Measurements from ENCODE around the gene ATP6V1F.
A peak's percentile ranks its signal among the peaks of the same experiment; 100 is the strongest.

The ATP6V1F gene

DNA sequence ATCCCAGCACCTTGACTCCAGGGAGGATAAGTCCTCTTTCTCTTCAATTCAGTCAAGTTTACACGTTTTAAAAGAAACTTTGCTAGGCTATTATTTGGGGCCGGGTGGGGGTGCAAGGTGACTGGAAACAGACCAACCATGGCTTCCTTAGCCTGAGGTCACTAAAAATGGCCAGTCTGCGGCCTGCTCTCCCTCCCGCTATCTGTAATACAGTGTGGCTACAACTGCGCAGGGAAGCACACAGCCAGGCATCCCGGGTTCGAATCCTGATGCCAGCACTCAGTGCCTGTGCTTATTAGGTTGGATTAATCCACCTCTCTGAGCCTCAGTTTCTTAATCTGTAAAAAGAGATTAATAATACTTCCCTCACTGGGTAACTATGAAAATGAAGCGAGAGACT, 19.5 kb downstream of the ATP6V1F start:
- Histone ChIP-seq H3K4ac (ENCODE audit: low read depth, low read length) (no peak overlapping the region), H2AFZ (ENCODE audit: insufficient read depth, low read length, poor library complexity) (no peak overlapping the region), H4K12ac (ENCODE audit: low read depth, low read length) (no peak overlapping the region), H3K36me3 (ENCODE audit: control insufficient read depth in 1 of 2, insufficient read depth in 2 of 2, low read length in 2 of 2) (no peaks in the 10 kb centered on the region), H3K9me3 (ENCODE audit: insufficient read depth, low read depth, low read length) (peaks cover 2% of the 10 kb centered on the region), H3K23ac (ENCODE audit: low read length) (no peak overlapping the region), H4K8ac (ENCODE audit: low read depth, low read length) (no peak overlapping the region), H3K79me1 (ENCODE audit: low read length) (no peaks in the 10 kb centered on the region), H2AK5ac (ENCODE audit: low read length) (no peak overlapping the region), H3K79me2 (ENCODE audit: control insufficient read depth, insufficient read depth, low read length, poor library complexity) (no peaks in the 10 kb centered on the region), H3K4me2 (ENCODE audit: low read length) (no peak overlapping the region), H3K4me1 (ENCODE audit: control insufficient read depth in 1 of 2, insufficient read depth in 2 of 2, low read length in 2 of 2) (no peaks in the 10 kb centered on the region), H3K9ac (ENCODE audit: low read length) (no peak overlapping the region), H4K91ac (ENCODE audit: low read depth, low read length) (no peak overlapping the region), H3K18ac (ENCODE audit: low read length) (no peak overlapping the region), H3K14ac (ENCODE audit: low read length) (no peak overlapping the region), H3K4me3 (ENCODE audit: low read depth, low read length) (no peak overlapping the region), H2BK5ac (ENCODE audit: low read depth, low read length, poor library complexity) (no peak overlapping the region), H3K27me3 (ENCODE audit: insufficient read depth, low read length) (no peaks in the 10 kb centered on the region), H3K27ac (ENCODE audit: low read depth, low read length) (no peak overlapping the region), H2BK120ac (ENCODE audit: insufficient read depth, low read length, poor library complexity) (no peak overlapping the region), H2BK12ac (ENCODE audit: low read length) (no peak overlapping the region)
- WGBS (ENCODE audit: extremely low coverage, insufficient coverage, insufficient read length): no CpG with 5 or more reads among the region's 8 CpGs
- no peak for DNase-seq

- no peak overlapping the region for H2BK5ac ChIP-seq (ENCODE audit: low read depth, low read length, poor library complexity)
- no peak overlapping the region for H4K12ac ChIP-seq (ENCODE audit: low read depth, low read length)
- no peak overlapping the region for H3K9ac ChIP-seq (ENCODE audit: low read length)
- H4K91ac ChIP-seq (ENCODE audit: low read depth, low read length): no peak overlapping the region
- no peak overlapping the region for H4K8ac ChIP-seq (ENCODE audit: low read depth, low read length)
- H3K79me1 ChIP-seq (ENCODE audit: low read length): no peaks in the 10 kb centered on the region
- no peak overlapping the region for H3K14ac ChIP-seq (ENCODE audit: low read length)
- 100% methylated on average over 1 of the region's 19 CpGs for WGBS (ENCODE audit: extremely low coverage, insufficient coverage, insufficient read length)
- H3K79me2 ChIP-seq (ENCODE audit: control insufficient read depth, insufficient read depth, low read length, poor library complexity): no peaks in the 10 kb centered on the region
- peak; percentile 81 to 91 for DNase-seq
- no peak overlapping the region for H2BK120ac ChIP-seq (ENCODE audit: insufficient read depth, low read length, poor library complexity)
- peaks cover 12% of the 10 kb centered on the region for H3K9me3 ChIP-seq (ENCODE audit: insufficient read depth, low read depth, low read length)
- H3K4ac ChIP-seq (ENCODE audit: low read depth, low read length): no peak overlapping the region
- no peak overlapping the region for H2AK5ac ChIP-seq (ENCODE audit: low read length)
- no peak overlapping the region for H3K27ac ChIP-seq (ENCODE audit: low read depth, low read length)
- no peaks in the 10 kb centered on the region for H3K27me3 ChIP-seq (ENCODE audit: insufficient read depth, low read length)
- no peak overlapping the region for H2BK12ac ChIP-seq (ENCODE audit: low read length)
- no peak overlapping the region for H3K18ac ChIP-seq (ENCODE audit: low read length)
- no peak overlapping the region for H3K4me2 ChIP-seq (ENCODE audit: low read length)
- no peaks in the 10 kb centered on the region for H3K36me3 ChIP-seq (ENCODE audit: control insufficient read depth in 1 of 2, insufficient read depth in 2 of 2, low read length in 2 of 2)
- H2AFZ ChIP-seq (ENCODE audit: insufficient read depth, low read length, poor library complexity): no peak overlapping the region
- peaks cover 5 to 6% of the 10 kb centered on the region in 2 experiments for H3K4me1 ChIP-seq (ENCODE audit: control insufficient read depth in 1 of 2, insufficient read depth in 2 of 2, low read length in 2 of 2)
- no peak overlapping the region for H3K23ac ChIP-seq (ENCODE audit: low read length)
- no peak overlapping the region for H3K4me3 ChIP-seq (ENCODE audit: low read depth, low read length)
These were observed 21.2 kb downstream of the ATP6V1F start for GRCh38 chr7:128883622-128884448.

- Histone ChIP-seq H3K4ac (ENCODE audit: low read depth, low read length) (no peak overlapping the region), H4K91ac (ENCODE audit: low read depth, low read length) (no peak overlapping the region), H3K23ac (ENCODE audit: low read length) (no peak overlapping the region), H3K4me1 (ENCODE audit: control insufficient read depth in 1 of 2, insufficient read depth in 2 of 2, low read length in 2 of 2) (peaks cover 6 to 9% of the 10 kb centered on the region in 2 experiments), H3K9ac (ENCODE audit: low read length) (no peak overlapping the region), H3K27me3 (ENCODE audit: insufficient read depth, low read length) (no peaks in the 10 kb centered on the region), H3K4me3 (ENCODE audit: low read depth, low read length) (no peak overlapping the region), H3K79me1 (ENCODE audit: low read length) (no peaks in the 10 kb centered on the region), H3K79me2 (ENCODE audit: control insufficient read depth, insufficient read depth, low read length, poor library complexity) (no peaks in the 10 kb centered on the region), H2BK12ac (ENCODE audit: low read length) (no peak overlapping the region), H3K14ac (ENCODE audit: low read length) (no peak overlapping the region), H2BK5ac (ENCODE audit: low read depth, low read length, poor library complexity) (no peak overlapping the region), H4K12ac (ENCODE audit: low read depth, low read length) (no peak overlapping the region), H3K18ac (ENCODE audit: low read length) (no peak overlapping the region), H3K9me3 (ENCODE audit: insufficient read depth, low read depth, low read length) (peaks cover 12% of the 10 kb centered on the region), H4K8ac (ENCODE audit: low read depth, low read length) (no peak overlapping the region), H2AK5ac (ENCODE audit: low read length) (no peak overlapping the region), H3K36me3 (ENCODE audit: control insufficient read depth in 1 of 2, insufficient read depth in 2 of 2, low read length in 2 of 2) (no peaks in the 10 kb centered on the region), H2AFZ (ENCODE audit: insufficient read depth, low read length, poor library complexity) (no peak overlapping the region), H3K27ac (ENCODE audit: low read depth, low read length) (no peak overlapping the region), H2BK120ac (ENCODE audit: insufficient read depth, low read length, poor library complexity) (no peak overlapping the region), H3K4me2 (ENCODE audit: low read length) (no peak overlapping the region)
- no CpG with 5 or more reads among the region's 26 CpGs for WGBS (ENCODE audit: extremely low coverage, insufficient coverage, insufficient read length)
- DNase-seq: no peak
These were observed 22.1 kb downstream of the ATP6V1F start for GRCh38 chr7:128884561-128885369.

- no peak overlapping the region for H2BK12ac ChIP-seq (ENCODE audit: low read length)
- no peak overlapping the region for H3K18ac ChIP-seq (ENCODE audit: low read length)
- peaks cover 14% of the 10 kb centered on the region for H3K9me3 ChIP-seq (ENCODE audit: insufficient read depth, low read depth, low read length)
- no peak overlapping the region for H3K4me3 ChIP-seq (ENCODE audit: low read depth, low read length)
- no peak overlapping the region for H4K8ac ChIP-seq (ENCODE audit: low read depth, low read length)
- no peaks in the 10 kb centered on the region for H3K79me1 ChIP-seq (ENCODE audit: low read length)
- no peak overlapping the region for H3K4me2 ChIP-seq (ENCODE audit: low read length)
- H3K9ac ChIP-seq (ENCODE audit: low read length): no peak overlapping the region
- H3K27me3 ChIP-seq (ENCODE audit: insufficient read depth, low read length): peaks cover 2% of the 10 kb centered on the region
- no peak overlapping the region for H3K27ac ChIP-seq (ENCODE audit: low read depth, low read length)
- H2BK5ac ChIP-seq (ENCODE audit: low read depth, low read length, poor library complexity): no peak overlapping the region
- no CpG with 5 or more reads among the region's 10 CpGs for WGBS (ENCODE audit: extremely low coverage, insufficient coverage, insufficient read length)
- H3K14ac ChIP-seq (ENCODE audit: low read length): no peak overlapping the region
- peaks cover 6 to 9% of the 10 kb centered on the region in 2 experiments for H3K4me1 ChIP-seq (ENCODE audit: control insufficient read depth in 1 of 2, insufficient read depth in 2 of 2, low read length in 2 of 2)
- H3K36me3 ChIP-seq (ENCODE audit: control insufficient read depth in 1 of 2, insufficient read depth in 2 of 2, low read length in 2 of 2): no peaks in the 10 kb centered on the region
- no peak overlapping the region for H2BK120ac ChIP-seq (ENCODE audit: insufficient read depth, low read length, poor library complexity)
- no peak overlapping the region for H2AFZ ChIP-seq (ENCODE audit: insufficient read depth, low read length, poor library complexity)
- no peak overlapping the region for H3K23ac ChIP-seq (ENCODE audit: low read length)
- no peak overlapping the region for H4K12ac ChIP-seq (ENCODE audit: low read depth, low read length)
- DNase-seq: no peak
- no peak overlapping the region for H3K4ac ChIP-seq (ENCODE audit: low read depth, low read length)
- no peak overlapping the region for H4K91ac ChIP-seq (ENCODE audit: low read depth, low read length)
- H2AK5ac ChIP-seq (ENCODE audit: low read length): no peak overlapping the region
- no peaks in the 10 kb centered on the region for H3K79me2 ChIP-seq (ENCODE audit: control insufficient read depth, insufficient read depth, low read length, poor library complexity)
These were observed 22.9 kb downstream of the ATP6V1F start for GRCh38 chr7:128885370-128886187.
